ENCODE measurements around the gene FRMD3.

Gene FRMD3

DNA sequence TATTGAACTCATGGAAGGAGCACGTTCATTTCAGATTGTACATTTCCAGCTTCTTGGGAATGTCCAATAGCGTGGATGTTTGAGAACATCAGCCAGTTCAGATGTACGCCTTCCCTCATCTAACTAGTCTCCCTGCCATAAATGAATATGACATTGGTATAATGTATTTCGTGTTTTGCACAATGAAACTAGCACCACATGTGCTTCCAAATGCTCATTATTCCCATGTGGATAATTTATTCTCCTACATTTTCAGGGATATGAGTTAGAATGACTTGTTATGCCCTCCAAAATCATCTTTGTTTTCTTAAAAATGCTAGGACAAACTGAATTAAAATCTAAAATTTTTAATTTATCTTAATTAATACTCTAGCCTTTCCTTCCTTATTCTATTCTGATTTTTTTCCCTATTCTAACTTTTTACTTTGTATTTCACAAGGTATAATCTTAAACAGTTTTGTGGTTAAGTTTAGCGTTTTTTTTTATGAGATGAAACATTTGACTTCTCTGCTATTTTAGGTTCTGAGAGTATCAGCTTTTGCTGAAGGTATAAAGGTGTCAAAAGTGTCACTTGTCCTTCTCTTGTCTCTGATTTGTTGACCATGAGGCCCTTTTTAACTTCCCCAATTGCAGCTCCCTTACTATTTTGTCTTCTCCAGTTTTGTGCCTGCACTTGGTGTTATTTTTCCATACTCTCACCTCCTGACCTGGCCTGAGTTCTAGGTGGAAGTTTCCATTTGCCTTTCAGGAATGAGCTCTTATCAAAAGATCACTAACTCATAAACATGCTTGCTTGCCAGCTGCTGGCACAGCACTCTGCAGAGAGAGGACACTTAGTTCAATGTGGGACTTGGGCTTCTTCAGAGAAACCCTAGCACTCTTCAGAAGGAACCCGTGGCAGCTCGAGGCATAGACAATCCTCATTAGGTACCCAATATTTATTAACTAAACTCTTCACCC lies 106.8 kb downstream of the FRMD3 start:
- DNase-seq, result no peak

- DNase-seq, result no peak
Measured at GRCh38 chr9:83430681-83431080, 107.5 kb downstream of the FRMD3 start.

DNA sequence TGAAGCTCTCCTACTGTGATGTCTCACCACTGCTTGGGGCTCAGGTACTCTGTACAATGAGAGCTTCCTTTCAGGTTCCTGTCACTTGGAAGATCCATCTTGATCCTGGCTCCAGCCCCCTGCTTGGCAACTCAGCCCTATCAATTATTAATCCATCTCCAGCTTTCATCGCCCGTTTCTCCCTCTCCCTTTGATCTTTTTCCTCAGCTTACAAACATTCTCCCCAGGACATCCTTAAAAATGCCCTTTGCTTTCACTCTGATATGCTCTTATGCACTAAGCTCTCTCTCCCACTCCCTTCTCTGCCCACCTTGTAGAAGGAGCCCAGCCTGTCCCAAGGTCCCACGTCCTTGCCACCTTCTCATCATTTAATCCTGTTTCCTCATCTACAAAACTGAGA lies 109.0 kb downstream of the FRMD3 start:
- DNase-seq, result no peak

- no peak for DNase-seq
Measured at GRCh38 chr9:83425240-83425639, 113.0 kb downstream of the FRMD3 start.

GRCh38 chr9:83424831-83425230 lies 113.4 kb downstream of the FRMD3 start:
- no peak for DNase-seq

DNA sequence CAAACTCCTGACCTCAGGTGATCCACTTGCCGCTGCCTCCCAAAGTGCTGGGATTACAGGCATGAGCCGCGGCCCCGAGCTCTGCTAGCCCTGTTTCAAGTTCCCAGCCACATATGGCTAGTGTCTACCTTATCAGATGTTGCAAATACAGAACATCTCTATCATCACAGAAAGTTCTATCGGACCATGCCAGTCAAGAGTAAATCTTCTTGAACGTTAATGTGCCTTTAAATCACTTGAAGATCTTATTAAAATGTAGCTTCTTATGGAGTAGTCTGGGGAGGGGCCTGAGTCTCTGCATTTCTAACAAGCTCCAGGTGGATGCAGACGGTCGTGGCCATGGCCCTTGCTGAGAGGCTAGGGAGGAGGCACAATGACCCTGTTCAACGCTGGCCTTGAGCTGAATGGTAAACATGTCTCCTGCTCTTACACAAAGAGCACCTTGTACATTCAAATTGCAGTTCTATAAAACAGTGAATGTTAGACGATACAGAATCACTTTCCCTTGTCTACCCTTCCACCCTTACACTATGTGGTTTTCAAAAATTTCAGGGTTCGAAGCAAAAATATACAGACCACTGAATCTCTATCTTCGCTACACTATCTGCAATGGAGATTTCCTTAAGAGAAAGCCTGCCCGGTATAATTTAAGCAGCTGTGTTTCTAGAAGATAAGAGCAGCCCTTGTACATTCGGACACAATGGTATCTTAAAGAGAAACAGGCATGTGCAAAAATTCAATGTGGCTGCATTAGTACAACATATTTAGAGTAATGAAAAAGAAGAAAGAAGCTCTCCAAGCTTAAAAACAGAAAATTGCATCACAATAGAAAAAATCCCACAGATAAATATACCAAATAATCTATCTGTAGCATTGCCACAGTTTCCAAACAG lies 114.1 kb downstream of the FRMD3 start:
- DNase-seq, result no peak

- no peak for DNase-seq
Measured at GRCh38 chr9:83422527-83422926, 115.7 kb downstream of the FRMD3 start.

DNA sequence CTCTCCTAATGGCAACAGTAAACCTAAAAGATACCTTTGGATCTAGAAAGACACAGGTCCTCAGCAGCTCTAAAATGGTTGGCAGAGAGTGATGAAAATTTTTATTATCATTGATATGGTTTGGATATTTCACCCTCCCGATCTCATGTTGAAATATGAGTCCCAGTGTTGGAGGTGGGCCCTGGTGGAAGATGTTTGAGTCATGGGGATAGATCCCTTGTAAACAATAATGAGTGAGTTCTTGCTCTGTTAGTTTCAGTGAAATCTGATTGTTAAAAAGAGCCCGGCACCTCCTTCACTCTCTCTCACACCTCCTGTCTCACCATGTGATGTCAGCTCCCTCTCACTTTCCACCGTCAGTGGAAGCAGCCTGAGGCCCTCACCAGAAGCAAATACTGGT lies 117.7 kb downstream of the FRMD3 start:
- DNase-seq, result no peak

DNA sequence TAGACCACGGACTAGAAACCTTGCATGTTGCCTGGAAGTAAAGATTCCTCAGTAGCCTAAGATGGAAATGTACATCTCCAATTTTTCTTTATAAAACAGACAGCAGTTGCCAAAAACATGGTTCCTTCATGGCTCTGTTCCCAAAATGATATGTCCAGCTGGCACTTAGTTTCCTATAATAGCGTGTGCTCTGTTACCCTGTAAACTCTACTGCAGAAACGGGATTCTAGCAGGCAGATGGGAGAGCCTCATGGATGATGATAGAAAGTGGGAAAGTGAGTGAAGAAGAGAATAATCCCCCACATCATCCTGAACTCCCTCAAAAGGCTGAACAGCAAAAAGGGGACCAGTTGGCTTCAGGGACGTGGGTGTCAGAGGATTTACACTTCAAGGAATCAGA lies 118.2 kb downstream of the FRMD3 start:
- no peak for DNase-seq

- no peak for DNase-seq
Measured at GRCh38 chr9:83418283-83418682, 119.9 kb downstream of the FRMD3 start.

- no peak for DNase-seq
Measured at GRCh38 chr9:83413367-83413766, 124.8 kb downstream of the FRMD3 start.

DNA sequence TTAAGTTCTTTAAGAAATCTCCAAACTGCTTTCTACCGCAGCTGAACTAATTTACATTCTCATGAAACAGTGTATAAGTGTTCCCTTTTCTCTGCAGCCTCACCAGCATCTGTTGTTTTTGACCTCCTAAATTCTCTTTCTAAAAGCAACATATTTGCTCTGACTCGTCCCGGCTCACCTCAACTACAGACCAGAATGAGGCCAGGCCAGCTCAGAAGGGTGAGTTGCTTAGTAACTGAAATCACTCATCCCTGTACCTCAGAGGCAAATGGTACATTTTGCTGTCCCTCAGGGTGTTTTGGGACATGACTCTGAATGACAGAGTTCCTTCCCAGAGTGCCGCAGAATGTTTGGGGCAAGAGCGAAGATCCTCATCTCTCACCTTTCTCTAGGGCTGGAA lies 127.5 kb downstream of the FRMD3 start:
- no peak for DNase-seq

GRCh38 chr9:83406921-83407320 lies 131.3 kb downstream of the FRMD3 start:
- peak in 1 of 2 donors; percentile 4 for DNase-seq

DNA sequence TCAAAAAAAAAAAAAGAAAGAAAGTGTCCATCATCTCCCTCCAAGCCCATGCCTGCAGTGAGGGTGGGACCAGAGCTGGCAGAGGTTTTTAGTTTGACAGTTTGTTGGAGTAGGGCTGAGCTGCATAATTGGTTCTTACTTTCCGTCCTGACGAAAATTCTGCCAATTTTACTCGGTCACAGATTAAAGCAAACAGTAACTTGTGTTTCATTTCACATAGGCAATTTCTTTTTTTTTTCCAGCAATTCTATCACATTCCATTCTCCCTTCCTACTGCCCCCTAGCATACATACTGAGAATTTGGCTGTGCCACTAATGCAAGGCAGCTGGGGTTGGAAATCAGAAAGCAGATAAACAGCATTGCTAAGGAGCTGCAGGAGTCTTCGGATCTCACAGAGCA lies 132.4 kb downstream of the FRMD3 start:
- no peak for DNase-seq

- no peak for DNase-seq
Measured at GRCh38 chr9:83403527-83404238, 134.5 kb downstream of the FRMD3 start.

DNA sequence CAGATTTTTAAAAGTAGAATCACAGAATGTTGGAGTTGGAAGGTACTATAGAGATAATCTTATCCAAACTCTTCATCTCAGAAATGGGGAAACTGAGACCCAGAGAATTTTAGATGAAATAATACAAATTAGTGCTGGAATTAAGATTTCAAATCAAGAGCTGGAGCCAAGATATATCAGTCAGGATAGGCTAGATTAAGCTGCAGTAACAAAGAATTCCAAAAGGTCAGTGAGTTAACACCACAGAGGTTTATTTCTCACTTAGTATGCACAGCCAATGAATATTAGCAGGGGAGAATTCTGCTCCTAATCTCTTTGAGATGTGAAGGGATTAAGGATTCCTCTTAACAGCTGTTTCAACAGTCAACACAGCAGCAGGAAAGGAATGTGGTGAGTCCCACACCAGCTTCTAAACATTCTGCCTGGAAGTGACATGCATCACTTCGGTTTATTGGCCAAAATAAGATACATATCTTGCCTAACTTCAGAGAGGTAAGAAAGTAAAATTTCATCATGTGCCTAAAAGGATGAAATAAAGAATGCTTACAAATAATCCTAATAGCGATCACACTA lies 136.8 kb downstream of the FRMD3 start:
- DNase-seq, result no peak

DNA sequence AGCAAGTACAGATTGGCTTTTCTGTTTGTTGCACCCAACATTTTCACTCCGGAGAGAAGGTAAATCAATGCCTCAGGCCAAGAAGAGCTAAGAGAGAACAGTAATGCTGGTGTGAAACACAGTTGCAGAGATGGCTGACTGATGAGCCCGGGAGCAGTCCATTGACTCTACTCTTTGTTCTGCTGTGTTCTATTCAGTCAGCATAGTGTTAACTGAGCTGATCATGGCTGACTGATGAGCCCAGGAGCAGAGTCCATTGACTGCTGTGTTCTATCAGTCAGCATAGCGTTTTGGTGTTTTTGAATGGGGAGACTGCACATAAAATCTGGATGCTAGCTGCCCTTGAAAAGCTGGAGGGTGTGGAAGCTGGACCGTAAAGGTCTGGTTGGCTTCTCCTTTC lies 141.4 kb downstream of the FRMD3 start:
- DNase-seq, result no peak

DNA sequence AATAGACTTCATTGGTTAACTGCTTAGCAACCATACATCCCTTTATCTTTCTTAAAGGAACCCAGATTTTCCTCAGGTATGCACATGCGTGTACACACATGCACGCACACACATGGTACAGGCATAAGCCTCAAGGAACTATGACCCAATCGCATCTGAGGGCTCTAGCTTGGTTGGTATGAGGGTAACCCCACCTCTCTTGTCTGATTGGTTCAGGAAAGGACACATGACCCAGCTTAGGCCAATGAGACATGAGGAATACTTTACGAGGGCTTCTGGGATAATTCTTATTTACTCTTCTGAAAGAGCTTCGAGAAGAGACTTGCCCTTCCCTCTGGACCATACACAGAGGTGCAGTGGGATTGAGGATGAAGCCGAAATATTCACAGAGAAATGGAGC lies 141.9 kb downstream of the FRMD3 start:
- DNase-seq, result no peak

DNA sequence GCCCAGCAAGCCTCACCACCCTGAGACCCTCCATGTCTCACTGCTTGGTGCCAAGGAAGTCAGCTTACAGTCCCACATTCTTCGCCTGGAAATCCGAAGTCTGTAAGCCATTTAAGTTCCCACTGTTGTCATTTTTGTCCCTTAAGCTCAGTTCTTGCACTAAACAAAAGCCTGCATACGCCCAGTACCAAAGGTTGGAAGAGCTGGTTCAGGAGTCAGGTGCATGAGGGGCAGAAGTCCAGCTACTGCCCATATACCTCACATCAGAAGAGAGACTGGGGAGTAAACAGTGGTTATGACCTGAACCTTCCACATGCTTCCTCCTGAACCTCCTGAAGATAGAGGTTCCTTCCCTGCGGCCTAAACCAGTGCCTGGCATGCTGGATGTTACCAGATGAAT lies 146.0 kb downstream of the FRMD3 start:
- no peak for DNase-seq

DNA sequence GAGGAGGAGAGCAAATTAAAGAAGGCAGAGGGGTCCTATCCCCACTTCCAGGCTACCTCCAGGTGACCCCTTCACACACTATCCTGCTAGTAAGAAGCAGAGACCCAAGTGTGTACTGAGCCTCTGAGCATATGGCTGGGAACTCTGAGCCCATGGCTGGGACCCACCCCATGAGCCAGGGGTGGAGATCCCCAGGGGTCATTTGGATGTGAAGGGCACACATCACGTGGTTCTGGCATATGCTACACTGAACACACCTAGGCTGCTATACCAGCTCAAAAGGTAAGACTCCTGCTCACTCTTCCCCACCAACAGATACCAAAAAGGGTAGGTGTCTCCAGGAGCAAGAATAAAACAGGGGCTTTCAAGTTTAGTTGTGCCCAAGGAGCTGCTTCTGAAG lies 149.9 kb downstream of the FRMD3 start:
- DNase-seq, result no peak

- no peak for DNase-seq
Measured at GRCh38 chr9:83387401-83388185, 150.6 kb downstream of the FRMD3 start.

DNA sequence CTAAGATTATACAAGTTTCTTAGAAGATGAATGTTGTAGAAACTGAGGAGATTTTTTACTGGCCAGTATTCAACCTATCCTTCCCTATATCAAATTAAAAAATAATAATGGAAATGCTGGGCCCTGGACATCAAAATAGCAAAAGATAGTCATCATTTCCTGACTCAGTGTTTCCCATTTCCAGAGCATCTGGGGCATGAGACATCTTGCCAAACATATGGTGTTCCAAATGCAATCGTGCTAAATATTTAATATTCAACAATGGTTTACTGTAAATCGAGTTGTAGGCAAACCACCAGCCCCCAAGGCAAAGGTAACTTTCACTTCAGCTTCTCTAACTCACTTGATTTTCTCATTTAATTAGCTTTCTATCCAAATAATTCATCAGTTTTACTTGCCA lies 152.9 kb downstream of the FRMD3 start:
- no peak for DNase-seq
